CD4-positive, alpha-beta T cell (primary cell): Measurements from ENCODE around the gene SHISAL2B. TPM values are rescaled to one million over a fixed set of nuclear protein-coding genes. Genes with fewer than 3 reads are reported as not detected.

Experiments used
- ATAC-seq: fragments of 200-7000 bp; cut with Tn5 transposase; one replicate; pipeline ENCODE4 v1.10.0; 2022; ENCODE audit warnings: mild to moderate bottlenecking; ENCODE audit not compliant: poor library complexity
- CTCF ChIA-PET: fragments of 350-600 bp; sonication (Branson Sonifier 250); formaldehyde crosslinking; loops from one replicate; lab custom pipeline; 2021; ENCODE audit warnings: antibody characterized with exemption, inconsistent platforms; lab: Charles Lee
- POLR2A ChIA-PET: fragments of 350-600 bp; sonication (Branson Sonifier 250); formaldehyde crosslinking; loops from one replicate; lab custom pipeline; 2021; ENCODE audit warnings: antibody characterized with exemption, inconsistent platforms; lab: Charles Lee
- DNase-seq, 14 experiments: peaks; one replicate each; pipeline ENCODE4 v3.0.0-alpha.2; 2013 to 2020; ENCODE audit warnings: mixed read lengths in 2 of 14
- H3K27ac ChIP-seq, 2 donors: one replicate each; pipeline versions ENCODE4 v1.5.1 to v1.7.0; 2013; ENCODE audit warnings: low read length in 2 of 2, low read depth in 1 of 2, mild to moderate bottlenecking in 1 of 2
- H3K27me3 ChIP-seq, 2 experiments: 1 replicate in 1 of 2; 2 replicates in 1 of 2; pipeline versions ENCODE4 v1.6.1 to v1.7.0; 2013; ENCODE audit warnings: low read length in 2 of 2, control low read depth in 1 of 2, mild to moderate bottlenecking in 1 of 2, moderate library complexity in 1 of 2; ENCODE audit not compliant: insufficient read depth in 2 of 2, control insufficient read depth in 1 of 2
- H3K36me3 ChIP-seq: one replicate; pipeline ENCODE4 v1.6.1; 2013; ENCODE audit warnings: low read length, control low read depth; ENCODE audit not compliant: insufficient read depth
- H3K4me1 ChIP-seq: one replicate; pipeline ENCODE4 v1.6.1; 2013; ENCODE audit warnings: low read length, control low read depth; ENCODE audit not compliant: insufficient read depth
- H3K4me3 ChIP-seq: one replicate; pipeline ENCODE4 v1.5.1; 2013; ENCODE audit warnings: mild to moderate bottlenecking, low read length, moderate library complexity
- H3K9me3 ChIP-seq, 2 experiments: 1 replicate in 1 of 2; 2 replicates in 1 of 2; pipeline versions ENCODE4 v1.6.1 to v1.7.0; 2013; ENCODE audit warnings: low read length in 2 of 2, mild to moderate bottlenecking in 2 of 2, control low read depth in 1 of 2, moderate library complexity in 1 of 2; ENCODE audit not compliant: control insufficient read depth in 1 of 2, insufficient read depth in 1 of 2
- H3K27ac Mint-ChIP-seq: one replicate; pipeline ENCODE4 v1.8.0; 2020; ENCODE audit warnings: mixed read lengths
- H3K27me3 Mint-ChIP-seq: one replicate; pipeline ENCODE4 v1.8.0; 2021; ENCODE audit warnings: mixed read lengths
- H3K36me3 Mint-ChIP-seq: one replicate; pipeline ENCODE4 v1.8.0; 2021; ENCODE audit warnings: low read depth, mixed read lengths
- H3K4me1 Mint-ChIP-seq: one replicate; pipeline ENCODE4 v1.8.0; 2021; ENCODE audit warnings: low read depth, mixed read lengths
- H3K4me3 Mint-ChIP-seq: one replicate; pipeline ENCODE4 v1.8.0; 2020; ENCODE audit warnings: mild to moderate bottlenecking, mixed read lengths
- H3K9me3 Mint-ChIP-seq: one replicate; pipeline ENCODE4 v1.8.0; 2020; ENCODE audit warnings: mixed read lengths
- CTCF ChIP-seq: fragments of 200-600 bp; IDR thresholded peaks from one replicate; pipeline ENCODE4 v1.8.0; 2022; ENCODE audit warnings: antibody characterized with exemption, mild to moderate bottlenecking
- intact Hi-C, 2 experiments: fragments of 100-400 bp; cut with DNase I in 1 of 2; cut with micrococcal nuclease in 1 of 2; formaldehyde crosslinking; loops; one replicate each; pipeline versions ENCODE4 v1.15.1 to v1.9.0; 2023 to 2025; cut with DNase I, micrococcal nuclease
- total RNA-seq, 174 experiments: library from RNA in 2 of 174; stranded (reverse) in 2 of 174; gene quantifications; one replicate each; pipeline ENCODE4 v1.2.3 and lab custom pipeline; 2021 to 2026

Gene SHISAL2B
- total RNA-seq, 2 experiments from 2014 or later = not detected

GRCh38 chr5:64742411-64742810 lies 52.1 kb downstream of the SHISAL2B start:
- no peaks in the 10 kb centered on the region for H3K4me1 ChIP-seq

GRCh38 chr5:64742821-64743220 lies 52.5 kb downstream of the SHISAL2B start:
- no peak for TF ChIP-seq CTCF
- Mint-ChIP-seq H3K4me3 (no peak overlapping the region), H3K4me1 (peaks cover 17% of the 10 kb centered on the region), H3K27ac (no peak overlapping the region), H3K36me3 (peaks cover 55% of the 10 kb centered on the region), H3K9me3 (no peaks in the 10 kb centered on the region), H3K27me3 (no peaks in the 10 kb centered on the region)
- ATAC-seq (no peak), DNase-seq (no peak)
- Histone ChIP-seq H3K4me3 (no peak overlapping the region), H3K9me3 (no peaks in the 10 kb centered on the region), H3K27me3 (no peaks in the 10 kb centered on the region), H3K4me1 (no peaks in the 10 kb centered on the region), H3K36me3 (peaks cover 26% of the 10 kb centered on the region), H3K27ac (no peak overlapping the region)
- POLR2A ChIA-PET = no interaction called here
- CTCF ChIA-PET = interaction anchor here (0.6 kb wide), 1 partner anchor 743 kb away, joined by 3 read pairs; no protein-coding TSS in a partner anchor
- intact Hi-C loops = no loop called here

More at GRCh38 chr5:64742411-64742810, 52.1 kb downstream of the SHISAL2B start:
- TF ChIP-seq CTCF = no peak
- no peak for DNase-seq
- Mint-ChIP-seq H3K4me3 (no peak overlapping the region), H3K9me3 (no peaks in the 10 kb centered on the region), H3K27me3 (no peaks in the 10 kb centered on the region), H3K4me1 (peaks cover 19% of the 10 kb centered on the region), H3K36me3 (peaks cover 58% of the 10 kb centered on the region), H3K27ac (no peak overlapping the region)
- ChIA-PET POLR2A (no interaction called here), CTCF (interaction anchor here (0.6 kb wide), 1 partner anchor 744 kb away, joined by 3 read pairs; no protein-coding TSS in a partner anchor)
- H3K27ac ChIP-seq = no peak overlapping the region
- no peak overlapping the region for H3K4me3 ChIP-seq
- no peaks in the 10 kb centered on the region for H3K27me3 ChIP-seq
- no peak for ATAC-seq
- intact Hi-C loops = no loop called here
- no peaks in the 10 kb centered on the region for H3K9me3 ChIP-seq
- H3K36me3 ChIP-seq = peaks cover 27% of the 10 kb centered on the region

GRCh38 chr5:64744914-64745313 lies 54.6 kb downstream of the SHISAL2B start:
- intact Hi-C loops = no loop called here

More at GRCh38 chr5:64744914-64745313, 54.6 kb downstream of the SHISAL2B start:
- no peaks in the 10 kb centered on the region for H3K9me3 Mint-ChIP-seq
- ChIA-PET POLR2A (no interaction called here), CTCF (no interaction called here)
- no peak overlapping the region for H3K27ac Mint-ChIP-seq
- Histone ChIP-seq H3K9me3 (no peaks in the 10 kb centered on the region), H3K4me3 (no peak overlapping the region), H3K27ac (no peak overlapping the region), H3K4me1 (no peaks in the 10 kb centered on the region), H3K27me3 (no peaks in the 10 kb centered on the region), H3K36me3 (peaks cover 7% of the 10 kb centered on the region)
- H3K4me1 Mint-ChIP-seq = peaks cover 13% of the 10 kb centered on the region
- DNase-seq (no peak), ATAC-seq (no peak)
- TF ChIP-seq CTCF = no peak
- no peak overlapping the region for H3K4me3 Mint-ChIP-seq
- no peaks in the 10 kb centered on the region for H3K27me3 Mint-ChIP-seq
- H3K36me3 Mint-ChIP-seq = peaks cover 46% of the 10 kb centered on the region
